ENCODE data around the gene ANK2. TPM values are rescaled to one million over a fixed set of nuclear protein-coding genes. Genes with fewer than 3 reads are reported as not detected.

Gene ANK2
- total and polyA plus RNA-seq, 12 donors = 21.9 to 373 (median 298) TPM

DNA sequence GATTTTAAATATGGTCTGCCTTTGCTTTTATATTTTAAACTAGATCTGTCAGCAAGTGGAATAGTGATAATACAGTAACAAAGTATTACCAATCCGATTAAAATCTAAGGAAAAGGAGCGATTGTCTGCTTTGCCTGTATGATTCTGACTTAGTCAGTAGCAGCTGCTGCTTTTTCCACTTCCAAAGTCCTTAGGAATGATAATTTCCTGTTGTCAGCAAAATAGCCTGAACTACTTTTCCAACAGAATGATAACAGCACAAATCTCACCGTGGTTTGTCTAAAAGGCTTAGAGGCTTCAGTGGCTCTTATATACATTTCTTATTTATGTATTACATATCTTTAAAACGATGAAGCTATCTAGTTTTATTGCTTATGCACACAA lies 290.0 kb downstream of the ANK2 start:
- H3K27ac ChIP-seq = peak overlapping the region in 3 of 10 donors; percentile 5 to 59 (median 50)
- peaks cover 0 to 75% (median 0%) of the 10 kb centered on the region in 9 donors for H3K36me3 ChIP-seq
- no peaks in the 10 kb centered on the region for H3K9me3 ChIP-seq
- WGBS, 2 donors = 46 to 57% methylated on average over 4 of the region's 4 CpGs
- no peak overlapping the region for H3K4me3 ChIP-seq
- intact Hi-C loops (cut with DNase I) = no loop called here
- H3K27me3 ChIP-seq = no peaks in the 10 kb centered on the region
- no peak for DNase-seq
- H3K4me1 ChIP-seq = peaks cover 0 to 8% (median 0%) of the 10 kb centered on the region in 9 donors
- ATAC-seq = peak in 3 of 8 donors; percentile 33 to 56 (median 46)
- TF ChIP-seq, protein P1, sequence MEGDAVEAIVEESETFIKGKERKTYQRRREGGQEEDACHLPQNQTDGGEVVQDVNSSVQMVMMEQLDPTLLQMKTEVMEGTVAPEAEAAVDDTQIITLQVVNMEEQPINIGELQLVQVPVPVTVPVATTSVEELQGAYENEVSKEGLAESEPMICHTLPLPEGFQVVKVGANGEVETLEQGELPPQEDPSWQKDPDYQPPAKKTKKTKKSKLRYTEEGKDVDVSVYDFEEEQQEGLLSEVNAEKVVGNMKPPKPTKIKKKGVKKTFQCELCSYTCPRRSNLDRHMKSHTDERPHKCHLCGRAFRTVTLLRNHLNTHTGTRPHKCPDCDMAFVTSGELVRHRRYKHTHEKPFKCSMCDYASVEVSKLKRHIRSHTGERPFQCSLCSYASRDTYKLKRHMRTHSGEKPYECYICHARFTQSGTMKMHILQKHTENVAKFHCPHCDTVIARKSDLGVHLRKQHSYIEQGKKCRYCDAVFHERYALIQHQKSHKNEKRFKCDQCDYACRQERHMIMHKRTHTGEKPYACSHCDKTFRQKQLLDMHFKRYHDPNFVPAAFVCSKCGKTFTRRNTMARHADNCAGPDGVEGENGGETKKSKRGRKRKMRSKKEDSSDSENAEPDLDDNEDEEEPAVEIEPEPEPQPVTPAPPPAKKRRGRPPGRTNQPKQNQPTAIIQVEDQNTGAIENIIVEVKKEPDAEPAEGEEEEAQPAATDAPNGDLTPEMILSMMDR (IDR thresholded peaks at IDR 0.05) = no peak

DNA sequence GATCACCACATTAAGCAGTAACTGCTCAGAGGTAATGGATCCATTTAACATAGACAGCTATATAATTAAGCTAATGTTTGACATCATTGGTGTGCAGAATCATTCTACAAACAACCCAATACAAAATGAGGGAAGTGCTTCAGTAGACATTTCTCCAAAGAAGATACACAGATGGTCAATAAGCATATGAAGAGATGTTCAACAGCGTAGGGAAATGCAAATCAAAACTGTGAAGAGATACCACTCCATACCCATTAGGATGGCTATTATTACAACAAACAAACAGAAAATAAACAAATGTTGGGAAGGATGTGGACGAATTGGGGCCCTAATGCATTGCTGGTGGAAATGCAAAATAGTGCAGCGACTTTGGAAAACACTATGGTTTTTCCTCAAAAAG lies 294.6 kb downstream of the ANK2 start:
- TF ChIP-seq, protein P1 (IDR thresholded peaks at IDR 0.05) = no peak

DNA sequence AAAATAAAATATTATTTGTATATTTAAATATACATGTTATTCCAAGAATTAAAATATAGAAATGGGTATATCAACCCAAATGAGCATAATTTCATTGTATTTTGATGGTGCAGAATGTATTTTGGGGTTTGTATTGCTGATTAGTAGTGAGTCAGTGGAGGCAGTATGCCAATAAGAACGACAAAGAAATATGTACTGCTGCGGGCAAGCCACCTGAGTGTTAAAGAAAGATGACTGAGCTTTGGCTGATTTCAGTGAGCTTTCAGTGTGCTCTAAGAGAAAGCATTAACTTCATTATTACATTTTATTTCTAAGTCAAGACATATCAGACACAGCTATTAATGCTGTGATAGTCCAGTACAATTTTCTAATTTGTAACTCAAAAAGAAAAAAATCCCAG lies 297.8 kb downstream of the ANK2 start:
- Histone ChIP-seq H3K9me3 (no peaks in the 10 kb centered on the region), H3K36me3 (peaks cover 0 to 90% (median 4%) of the 10 kb centered on the region in 9 donors), H3K4me3 (no peak overlapping the region), H3K27ac (no peak overlapping the region), H3K27me3 (no peaks in the 10 kb centered on the region), H3K4me1 (no peaks in the 10 kb centered on the region)
- TF ChIP-seq, protein P1 (IDR thresholded peaks at IDR 0.05) = no peak
- WGBS, 2 donors = 62 to 74% methylated on average over 2 of the region's 2 CpGs
- intact Hi-C loops (cut with DNase I) = no loop called here
- ATAC-seq (no peak), DNase-seq (no peak)

More for the DNA sequence above, 294.6 kb downstream of the ANK2 start:
- Histone ChIP-seq H3K27me3 (no peaks in the 10 kb centered on the region), H3K9me3 (no peaks in the 10 kb centered on the region), H3K4me1 (peaks cover 0 to 6% (median 0%) of the 10 kb centered on the region in 9 donors), H3K36me3 (peaks cover 0 to 84% (median 4%) of the 10 kb centered on the region in 9 donors), H3K27ac (no peak overlapping the region), H3K4me3 (no peak overlapping the region)
- ATAC-seq (no peak), DNase-seq (no peak)
- 96 to 97% methylated on average over 3 of the region's 3 CpGs for WGBS, 2 donors
- intact Hi-C loops (cut with DNase I) = no loop called here

DNA sequence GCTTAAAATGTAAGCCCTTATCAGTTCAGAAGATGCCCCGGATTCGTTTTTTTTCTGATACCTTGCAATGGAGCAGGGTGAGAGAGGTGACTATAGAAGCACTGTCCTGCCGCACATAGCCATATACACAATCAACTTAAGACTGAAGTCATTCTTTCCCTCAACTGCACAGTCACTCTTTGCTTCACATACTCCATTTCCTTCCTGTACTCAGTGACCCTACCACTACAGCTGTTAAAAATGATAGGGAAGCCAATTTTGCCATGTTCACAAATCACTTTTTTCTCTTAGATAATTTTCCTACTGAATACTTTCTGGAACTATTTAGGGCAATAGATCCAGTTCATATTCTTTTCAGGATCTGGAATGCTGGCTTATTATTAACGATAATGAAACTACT lies 300.0 kb downstream of the ANK2 start:
- Histone ChIP-seq H3K27me3 (no peaks in the 10 kb centered on the region), H3K36me3 (peaks cover 0 to 85% (median 4%) of the 10 kb centered on the region in 9 donors), H3K4me1 (no peaks in the 10 kb centered on the region), H3K27ac (no peak overlapping the region), H3K4me3 (no peak overlapping the region), H3K9me3 (no peaks in the 10 kb centered on the region)
- intact Hi-C loops (cut with DNase I) = no loop called here
- WGBS, 2 donors = 61 to 65% methylated on average over 4 of the region's 4 CpGs
- TF ChIP-seq, protein P1 (IDR thresholded peaks at IDR 0.05) = no peak
- DNase-seq = no peak
- ATAC-seq = peak in 1 of 8 donors; percentile 46

Data from heart right ventricle (tissue), 16 donors.